Right renal cortex interstitium (tissue), 3 donors: ENCODE measurements around the gene PLG. TPM values are rescaled to one million over a fixed set of nuclear protein-coding genes. Genes with fewer than 3 reads are reported as not detected.
"Not testable (repeated sequence)": the region's sequence is repeated elsewhere in the genome, so short reads cannot be mapped to it uniquely, and the experiment has no call there.

ENCODE experiments used
- DNase-seq, 3 donors: peaks; one replicate each; pipeline ENCODE4 v3.0.0-alpha.2; 2013; ENCODE audit warnings: low read depth in 3 of 3, low spot score in 2 of 3
- polyA plus RNA-seq, 3 donors: library from polyadenylated mRNA; unstranded; fragments of 120-200 nt; gene quantifications; one replicate each; pipeline ENCODE4 v1.2.1, GENCODE V29; 2013; ENCODE audit not compliant: insufficient read length in 3 of 3

The PLG gene
- polyA plus RNA-seq, 3 donors, result 2.2 to 27.4 (median 15.5) TPM

- no peak for DNase-seq
These were observed 4.2 kb upstream of the PLG start for GRCh38 chr6:160697826-160698225.

- DNase-seq, result not testable (repeated sequence)
These were observed 2.6 kb downstream of the PLG start for GRCh38 chr6:160704688-160705087.

GRCh38 chr6:160708993-160709392, 6.9 kb downstream of the PLG start:
- not testable (repeated sequence) for DNase-seq

GRCh38 chr6:160714731-160715316, 12.8 kb downstream of the PLG start:
- no peak for DNase-seq

- DNase-seq, result no peak
These were observed 28.9 kb downstream of the PLG start for GRCh38 chr6:160730911-160731310.

GRCh38 chr6:160733050-160733646, 31.1 kb downstream of the PLG start:
- DNase-seq, result peak; percentile 12 to 33 (median 32)

- DNase-seq, result no peak
These were observed 32.6 kb downstream of the PLG start for GRCh38 chr6:160734627-160735026.

- DNase-seq, result no peak
These were observed 33.5 kb downstream of the PLG start for GRCh38 chr6:160735523-160735922.

GRCh38 chr6:160737934-160738333, 35.9 kb downstream of the PLG start:
- no peak for DNase-seq

- DNase-seq, result no peak
These were observed 37.9 kb downstream of the PLG start for GRCh38 chr6:160739955-160740354.

GRCh38 chr6:160741012-160741411, 39.0 kb downstream of the PLG start:
- not testable (repeated sequence) for DNase-seq

- no peak for DNase-seq
These were observed 40.0 kb downstream of the PLG start for GRCh38 chr6:160742090-160742489.

- DNase-seq, result no peak
These were observed 48.2 kb downstream of the PLG start for GRCh38 chr6:160750276-160750689.

- not testable (repeated sequence) for DNase-seq
These were observed 51.2 kb downstream of the PLG start for GRCh38 chr6:160753211-160753610.

- no peak for DNase-seq
These were observed 53.1 kb downstream of the PLG start for GRCh38 chr6:160755165-160755564.

GRCh38 chr6:160756021-160756420, 54.0 kb downstream of the PLG start:
- no peak for DNase-seq

- no peak for DNase-seq
These were observed 54.8 kb downstream of the PLG start for GRCh38 chr6:160756871-160757270.

GRCh38 chr6:160764847-160765246, 62.8 kb downstream of the PLG start:
- no peak for DNase-seq

GRCh38 chr6:160765412-160765811, 63.4 kb downstream of the PLG start:
- DNase-seq, result no peak

- DNase-seq, result no peak
These were observed 64.6 kb downstream of the PLG start for GRCh38 chr6:160766657-160766988.

GRCh38 chr6:160766989-160767646, 65.1 kb downstream of the PLG start:
- peak; percentile 67 to 74 (median 72) for DNase-seq

- no peak for DNase-seq
These were observed 65.6 kb downstream of the PLG start for GRCh38 chr6:160767647-160768019.
